Activated CD8-positive, alpha-beta memory T cell treated with anti-CD3 and anti-CD28 coated beads for 36 hours (primary cell): ENCODE data around the gene ATL2. TPM values are rescaled to one million over a fixed set of nuclear protein-coding genes. Genes with fewer than 3 reads are reported as not detected.
"Not testable (repeated sequence)": the region's sequence is repeated elsewhere in the genome, so short reads cannot be mapped to it uniquely, and the experiment has no call there.

Experiments used
- CTCF ChIA-PET: fragments of 350-600 bp; sonication (Branson Sonifier 250); formaldehyde crosslinking; loops from one replicate; lab custom pipeline; 2021; ENCODE audit warnings: antibody characterized with exemption; lab: Charles Lee
- POLR2A ChIA-PET: fragments of 350-600 bp; sonication (Branson Sonifier 250); formaldehyde crosslinking; loops from one replicate; lab custom pipeline; 2021; ENCODE audit warnings: antibody characterized with exemption; lab: Charles Lee
- total RNA-seq, 2 experiments: library from RNA; stranded (reverse); gene quantifications; one replicate each; pipeline ENCODE4 v1.2.3, GENCODE V29; 2021

ATL2 gene
- total RNA-seq, 2 experiments from 2014 or later = 64.5 to 65.8 TPM

GRCh38 chr2:38294597-38294996 is 82.5 kb downstream of the ATL2 start:
- ChIA-PET CTCF (interaction anchor here (0.7 kb wide), 1 partner anchor 255 kb away, joined by 3 read pairs; no protein-coding TSS in a partner anchor), POLR2A (no interaction called here)

GRCh38 chr2:38293152-38293865 is 83.8 kb downstream of the ATL2 start:
- CTCF ChIA-PET = no interaction called here

GRCh38 chr2:38290332-38290731 is 86.7 kb downstream of the ATL2 start:
- ChIA-PET CTCF (no interaction called here), POLR2A (no interaction called here)

More at GRCh38 chr2:38293152-38293865, 83.8 kb downstream of the ATL2 start:
- POLR2A ChIA-PET = interaction anchor here (0.7 kb wide), 1 partner anchor 151 kb away, joined by 3 read pairs; no protein-coding TSS in a partner anchor

- POLR2A ChIA-PET = no interaction called here
Measured at GRCh38 chr2:38284971-38285370, 92.1 kb downstream of the ATL2 start.

GRCh38 chr2:38281095-38281742 is 95.9 kb downstream of the ATL2 start:
- ChIA-PET POLR2A (no interaction called here), CTCF (no interaction called here)

More at GRCh38 chr2:38284971-38285370, 92.1 kb downstream of the ATL2 start:
- CTCF ChIA-PET = interaction anchor here (1.5 kb wide), 1 partner anchor 223 kb away, joined by 4 read pairs; no protein-coding TSS in a partner anchor

GRCh38 chr2:38279201-38279600 is 97.9 kb downstream of the ATL2 start:
- POLR2A ChIA-PET = no interaction called here
- CTCF ChIA-PET = no interaction called here

- CTCF ChIA-PET = interaction anchor here (0.9 kb wide), 1 partner anchor 201 kb away, joined by 3 read pairs; no protein-coding TSS in a partner anchor
- POLR2A ChIA-PET = not testable (repeated sequence)
Measured at GRCh38 chr2:38278117-38278438, 99.0 kb downstream of the ATL2 start.

- POLR2A ChIA-PET = no interaction called here
- CTCF ChIA-PET = interaction anchor here (0.9 to 1.7 kb wide), 2 partner anchors 16 to 201 kb away, joined by 3 to 4 read pairs; no protein-coding TSS in a partner anchor
Measured at GRCh38 chr2:38277245-38278116, 99.6 kb downstream of the ATL2 start.

GRCh38 chr2:38274286-38275276 is 102.5 kb downstream of the ATL2 start:
- POLR2A ChIA-PET = interaction anchor here (0.7 kb wide), 1 partner anchor 182 kb away, joined by 5 read pairs; no protein-coding TSS in a partner anchor
- CTCF ChIA-PET = interaction anchor here (0.6 to 1.3 kb wide), 14 partner anchors 10 to 860 kb away, joined by 3 to 5 read pairs (median 3); no protein-coding TSS in a partner anchor

- CTCF ChIA-PET = no interaction called here
Measured at GRCh38 chr2:38271697-38272096, 105.4 kb downstream of the ATL2 start.

GRCh38 chr2:38269421-38269820 is 107.7 kb downstream of the ATL2 start:
- CTCF ChIA-PET = no interaction called here
- POLR2A ChIA-PET = no interaction called here

More at GRCh38 chr2:38271697-38272096, 105.4 kb downstream of the ATL2 start:
- POLR2A ChIA-PET = no interaction called here

- POLR2A ChIA-PET = no interaction called here
- CTCF ChIA-PET = no interaction called here
Measured at GRCh38 chr2:38268691-38269327, 108.3 kb downstream of the ATL2 start.

- ChIA-PET POLR2A (no interaction called here), CTCF (interaction anchor here (1.2 kb wide), 1 partner anchor 8 kb away, joined by 3 read pairs; no protein-coding TSS in a partner anchor)
Measured at GRCh38 chr2:38268001-38268400, 109.1 kb downstream of the ATL2 start.

- POLR2A ChIA-PET = no interaction called here
- CTCF ChIA-PET = interaction anchor here (1.2 kb wide), 1 partner anchor 9 kb away, joined by 3 read pairs; no protein-coding TSS in a partner anchor
Measured at GRCh38 chr2:38267270-38267925, 109.7 kb downstream of the ATL2 start.

- POLR2A ChIA-PET = no interaction called here
- CTCF ChIA-PET = no interaction called here
Measured at GRCh38 chr2:38266382-38267061, 110.6 kb downstream of the ATL2 start.

GRCh38 chr2:38265461-38265860 is 111.6 kb downstream of the ATL2 start:
- POLR2A ChIA-PET = no interaction called here
- CTCF ChIA-PET = interaction anchor here (1.3 kb wide), 1 partner anchor 9 kb away, joined by 3 read pairs; no protein-coding TSS in a partner anchor
